ENCODE data around the gene LACTB. TPM values are rescaled to one million over a fixed set of nuclear protein-coding genes. Genes with fewer than 3 reads are reported as not detected.

The LACTB gene
- total and polyA plus RNA-seq, 2 experiments from 2014 or later = 27.3 to 35.8 TPM

DNA sequence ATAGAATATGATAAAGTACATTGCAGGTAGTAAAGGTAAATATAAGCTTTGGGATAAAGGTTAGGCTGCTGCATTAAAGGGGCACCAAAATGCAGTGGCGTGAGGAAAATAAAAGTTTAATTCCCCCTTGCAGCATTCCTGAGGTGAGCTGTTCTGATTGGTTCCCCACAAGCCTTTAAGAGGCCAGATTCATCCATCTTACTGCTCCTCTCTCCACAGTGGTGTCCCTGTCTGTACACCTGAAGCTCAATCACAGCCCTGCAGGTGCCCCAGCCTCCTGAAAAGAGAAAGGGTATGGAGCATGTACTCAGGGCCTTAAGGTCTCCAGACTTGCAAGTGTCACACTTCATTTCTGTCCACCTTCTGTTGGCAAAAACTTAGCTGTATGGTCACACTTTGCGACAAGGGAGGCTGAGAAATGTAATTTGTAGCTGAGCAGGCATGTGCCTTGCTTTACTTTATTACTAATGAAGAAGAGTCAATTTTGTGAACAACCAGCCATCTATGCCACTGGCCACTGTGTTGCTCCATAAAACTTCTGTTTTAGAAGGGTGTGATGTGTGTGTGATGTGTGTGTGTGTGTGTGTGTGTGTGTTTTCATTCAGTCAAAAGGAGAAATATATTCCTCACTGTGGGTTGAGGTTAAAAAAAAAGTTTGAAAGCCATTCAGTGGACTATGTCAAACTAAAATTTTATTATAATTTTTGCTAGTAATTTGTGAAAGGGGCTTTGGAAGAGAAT lies 12.8 kb downstream of the LACTB start:
- Histone ChIP-seq H3F3A (ENCODE audit: insufficient read depth) (peaks cover 47% of the 10 kb centered on the region), H3K4me2 (ENCODE audit: unreplicated experiment) (peak overlapping the region; percentile 65), H4K20me1 (ENCODE audit: insufficient read depth) (no peaks in the 10 kb centered on the region), H3K36me3 (ENCODE audit: low read depth) (peaks cover 16% of the 10 kb centered on the region), H3K9me3 (ENCODE audit: low read depth) (no peaks in the 10 kb centered on the region), H3K27me3 (replicated peaks; ENCODE audit: insufficient read depth) (no peaks in the 10 kb centered on the region), H3K27ac (peak overlapping the region; percentile 95), H3K4me1 (ENCODE audit: insufficient read depth) (peaks cover 49% of the 10 kb centered on the region), H3K9me2 (ENCODE audit: insufficient read depth) (no peaks in the 10 kb centered on the region), H3K4me3 (0 out of 2 replicates have a peak overlapping the region, but pooled peaks have one; percentile 33), H3K9ac (0 out of 2 replicates have a peak overlapping the region, but pooled peaks have one; percentile 77), H2AFZ (no peak overlapping the region), H3K79me2 (ENCODE audit: insufficient read depth) (peaks cover 46% of the 10 kb centered on the region)
- TF ChIP-seq EZH2 (IDR thresholded peaks at IDR 0.05; ENCODE audit: insufficient read depth, poor library complexity, severe bottlenecking) = no peak
- no peak for TF ChIP-seq EZH2phosphoT487 (IDR thresholded peaks at IDR 0.05; ENCODE audit: insufficient read depth, low read depth)
- WGBS, 2 experiments (ENCODE audit: low coverage in 1 of 2, low lambda C conversion rate in 2 of 2, missing lambda C conversion rate in 2 of 2) = 98% methylated on average over 2 of the region's 2 CpGs
- in situ Hi-C loops (cut with MboI) = no loop called here
- DNase-seq = no peak

DNA sequence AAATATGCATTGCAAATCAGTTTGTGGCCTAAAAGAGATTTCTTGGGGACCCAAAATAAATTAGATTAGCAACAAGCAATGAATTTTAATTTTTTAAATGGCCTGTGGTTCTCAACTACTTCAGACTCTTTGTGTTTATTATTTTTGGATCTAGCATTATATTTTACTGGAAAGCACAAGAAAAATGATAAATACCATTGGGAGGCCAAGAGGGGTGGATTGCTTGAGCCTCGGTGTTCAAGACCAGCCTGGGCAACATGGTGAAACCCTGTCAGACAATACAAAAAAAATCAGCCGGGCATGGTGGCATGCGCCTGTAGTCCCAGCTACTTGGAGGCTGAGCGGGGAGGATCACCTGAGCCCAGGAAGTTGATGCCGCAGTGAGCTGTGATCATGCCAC lies 13.6 kb downstream of the LACTB start:
- no peaks in the 10 kb centered on the region for H3K9me2 ChIP-seq (ENCODE audit: insufficient read depth)
- peaks cover 49% of the 10 kb centered on the region for H3K4me1 ChIP-seq (ENCODE audit: insufficient read depth)
- peak overlapping the region; percentile 22; the same call in 1 of the 2 replicates for H3K4me3 ChIP-seq
- 0 out of 2 replicates have a peak overlapping the region, but pooled peaks have one; percentile 14 for H2AFZ ChIP-seq
- H3K27ac ChIP-seq = peak overlapping the region; percentile 95
- H3K9me3 ChIP-seq (ENCODE audit: low read depth) = no peaks in the 10 kb centered on the region
- no peaks in the 10 kb centered on the region for H3K27me3 ChIP-seq (replicated peaks; ENCODE audit: insufficient read depth)
- peak overlapping the region; percentile 77 for H3K9ac ChIP-seq
- H3K79me2 ChIP-seq (ENCODE audit: insufficient read depth) = peaks cover 38% of the 10 kb centered on the region
- WGBS, 2 experiments (ENCODE audit: low coverage in 1 of 2, low lambda C conversion rate in 2 of 2, missing lambda C conversion rate in 2 of 2) = 82 to 85% methylated on average over 5 of the region's 5 CpGs
- H3K4me2 ChIP-seq (ENCODE audit: unreplicated experiment) = peak overlapping the region; percentile 65
- no peak for TF ChIP-seq EZH2phosphoT487 (IDR thresholded peaks at IDR 0.05; ENCODE audit: insufficient read depth, low read depth)
- no peak for TF ChIP-seq EZH2 (IDR thresholded peaks at IDR 0.05; ENCODE audit: insufficient read depth, poor library complexity, severe bottlenecking)
- peaks cover 47% of the 10 kb centered on the region for H3F3A ChIP-seq (ENCODE audit: insufficient read depth)
- peaks cover 8% of the 10 kb centered on the region for H3K36me3 ChIP-seq (ENCODE audit: low read depth)
- no peaks in the 10 kb centered on the region for H4K20me1 ChIP-seq (ENCODE audit: insufficient read depth)
- DNase-seq = no peak
- in situ Hi-C loops (cut with MboI) = no loop called here

DNA sequence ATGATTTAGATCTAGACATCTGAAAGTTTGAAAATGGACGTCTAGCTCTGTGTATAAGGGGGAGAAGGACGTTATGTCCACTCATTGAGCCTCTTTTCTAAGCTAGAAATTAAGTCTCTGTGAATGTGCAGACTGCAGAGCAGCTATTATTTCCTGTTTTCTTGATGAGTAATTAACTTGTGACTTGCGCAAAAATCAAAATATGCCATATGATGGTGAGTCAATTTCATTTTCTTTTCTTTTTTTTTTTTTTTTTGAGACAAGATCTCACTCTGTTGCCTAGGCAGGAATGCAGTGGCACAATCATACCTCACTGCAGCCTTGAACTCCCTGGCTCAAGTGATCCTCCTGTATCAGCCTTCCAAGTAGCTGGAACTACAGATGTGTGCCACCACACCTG lies 14.1 kb downstream of the LACTB start:
- peaks cover 53% of the 10 kb centered on the region for H3F3A ChIP-seq (ENCODE audit: insufficient read depth)
- WGBS, 2 experiments (ENCODE audit: low coverage in 1 of 2, low lambda C conversion rate in 2 of 2, missing lambda C conversion rate in 2 of 2) = 0 to 3% methylated on average over 3 of the region's 3 CpGs
- H3K27me3 ChIP-seq (replicated peaks; ENCODE audit: insufficient read depth) = no peaks in the 10 kb centered on the region
- H3K9ac ChIP-seq = peak overlapping the region; percentile 77
- H3K4me2 ChIP-seq (ENCODE audit: unreplicated experiment) = peak overlapping the region; percentile 65
- no peak for TF ChIP-seq EZH2phosphoT487 (IDR thresholded peaks at IDR 0.05; ENCODE audit: insufficient read depth, low read depth)
- TF ChIP-seq EZH2 (IDR thresholded peaks at IDR 0.05; ENCODE audit: insufficient read depth, poor library complexity, severe bottlenecking) = no peak
- peaks cover 4% of the 10 kb centered on the region for H3K36me3 ChIP-seq (ENCODE audit: low read depth)
- H3K9me3 ChIP-seq (ENCODE audit: low read depth) = no peaks in the 10 kb centered on the region
- peak overlapping the region; percentile 95 for H3K27ac ChIP-seq
- peak overlapping the region; percentile 22; the same call in 1 of the 2 replicates for H3K4me3 ChIP-seq
- H2AFZ ChIP-seq = 0 out of 2 replicates have a peak overlapping the region, but pooled peaks have one; percentile 14
- DNase-seq = peak; percentile 92
- H3K4me1 ChIP-seq (ENCODE audit: insufficient read depth) = peaks cover 49% of the 10 kb centered on the region
- in situ Hi-C loops (cut with MboI) = no loop called here
- no peaks in the 10 kb centered on the region for H4K20me1 ChIP-seq (ENCODE audit: insufficient read depth)
- H3K9me2 ChIP-seq (ENCODE audit: insufficient read depth) = no peaks in the 10 kb centered on the region
- peaks cover 38% of the 10 kb centered on the region for H3K79me2 ChIP-seq (ENCODE audit: insufficient read depth)

DNA sequence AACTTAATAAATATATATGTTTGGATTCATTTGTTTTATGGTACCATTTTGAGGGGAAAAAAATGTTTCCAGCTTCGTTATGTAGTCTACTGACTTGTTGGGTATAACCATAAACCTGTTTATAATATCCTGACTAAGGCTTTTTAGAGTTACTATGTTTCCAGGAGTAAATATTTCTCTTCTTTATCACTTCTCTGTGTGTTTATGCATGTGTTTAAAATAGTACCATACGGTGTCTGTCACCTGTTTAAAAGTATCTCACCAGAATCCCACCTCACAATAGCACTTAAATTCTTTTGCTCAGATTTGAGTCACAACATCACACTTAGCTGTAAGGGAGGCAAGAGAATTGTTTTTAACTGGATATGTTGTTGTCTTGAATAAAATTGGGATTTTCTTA lies 15.1 kb downstream of the LACTB start:
- Histone ChIP-seq H3K4me1 (ENCODE audit: insufficient read depth) (peaks cover 49% of the 10 kb centered on the region), H3K79me2 (ENCODE audit: insufficient read depth) (peaks cover 33% of the 10 kb centered on the region), H3K9me3 (ENCODE audit: low read depth) (no peaks in the 10 kb centered on the region), H2AFZ (no peak overlapping the region), H3K27ac (peak overlapping the region; percentile 95), H3K36me3 (ENCODE audit: low read depth) (no peaks in the 10 kb centered on the region), H3K9me2 (ENCODE audit: insufficient read depth) (no peaks in the 10 kb centered on the region), H3K4me2 (ENCODE audit: unreplicated experiment) (no peak overlapping the region), H3K4me3 (no peak overlapping the region), H4K20me1 (ENCODE audit: insufficient read depth) (no peaks in the 10 kb centered on the region), H3K27me3 (replicated peaks; ENCODE audit: insufficient read depth) (no peaks in the 10 kb centered on the region), H3K9ac (peak overlapping the region; percentile 55; the same call in 1 of the 2 replicates), H3F3A (ENCODE audit: insufficient read depth) (peaks cover 59% of the 10 kb centered on the region)
- no peak for DNase-seq
- in situ Hi-C loops (cut with MboI) = no loop called here
- TF ChIP-seq EZH2phosphoT487 (IDR thresholded peaks at IDR 0.05; ENCODE audit: insufficient read depth, low read depth) (no peak), EZH2 (IDR thresholded peaks at IDR 0.05; ENCODE audit: insufficient read depth, poor library complexity, severe bottlenecking) (no peak)
- WGBS, 2 experiments (ENCODE audit: low coverage in 1 of 2, low lambda C conversion rate in 2 of 2, missing lambda C conversion rate in 2 of 2) = 93 to 94% methylated on average over 2 of the region's 2 CpGs

Data from GM23248 (cell line).